ENCODE measurements around the gene AKT3.

DNA sequence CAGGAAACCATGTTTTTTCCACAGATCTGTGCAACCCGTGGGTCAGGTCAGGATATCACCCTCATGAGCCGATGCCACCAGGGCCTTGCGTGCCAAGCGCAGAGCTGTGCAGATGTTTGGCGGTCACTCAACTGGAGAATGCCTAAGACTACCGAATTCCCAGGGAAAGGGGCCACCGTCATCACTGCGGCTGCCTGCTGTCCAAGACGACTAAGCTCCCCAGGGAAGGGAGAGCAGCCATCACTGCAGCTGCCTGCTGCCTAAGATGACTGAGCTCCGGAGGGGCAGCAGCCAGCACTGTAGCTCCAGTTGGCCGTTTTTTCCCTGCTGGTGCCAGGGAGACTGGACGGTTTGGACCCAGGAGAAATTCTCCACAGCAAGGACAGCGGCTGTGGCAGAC lies 31.1 kb downstream of the AKT3 start:
- TF ChIP-seq BHLHE40 (IDR thresholded peaks at IDR 0.05; ENCODE audit: low read depth, low read length): no peak
- TF ChIP-seq, protein P1, sequence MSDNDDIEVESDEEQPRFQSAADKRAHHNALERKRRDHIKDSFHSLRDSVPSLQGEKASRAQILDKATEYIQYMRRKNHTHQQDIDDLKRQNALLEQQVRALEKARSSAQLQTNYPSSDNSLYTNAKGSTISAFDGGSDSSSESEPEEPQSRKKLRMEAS (IDR thresholded peaks at IDR 0.05): no peak
- TF ChIP-seq, protein P2, sequence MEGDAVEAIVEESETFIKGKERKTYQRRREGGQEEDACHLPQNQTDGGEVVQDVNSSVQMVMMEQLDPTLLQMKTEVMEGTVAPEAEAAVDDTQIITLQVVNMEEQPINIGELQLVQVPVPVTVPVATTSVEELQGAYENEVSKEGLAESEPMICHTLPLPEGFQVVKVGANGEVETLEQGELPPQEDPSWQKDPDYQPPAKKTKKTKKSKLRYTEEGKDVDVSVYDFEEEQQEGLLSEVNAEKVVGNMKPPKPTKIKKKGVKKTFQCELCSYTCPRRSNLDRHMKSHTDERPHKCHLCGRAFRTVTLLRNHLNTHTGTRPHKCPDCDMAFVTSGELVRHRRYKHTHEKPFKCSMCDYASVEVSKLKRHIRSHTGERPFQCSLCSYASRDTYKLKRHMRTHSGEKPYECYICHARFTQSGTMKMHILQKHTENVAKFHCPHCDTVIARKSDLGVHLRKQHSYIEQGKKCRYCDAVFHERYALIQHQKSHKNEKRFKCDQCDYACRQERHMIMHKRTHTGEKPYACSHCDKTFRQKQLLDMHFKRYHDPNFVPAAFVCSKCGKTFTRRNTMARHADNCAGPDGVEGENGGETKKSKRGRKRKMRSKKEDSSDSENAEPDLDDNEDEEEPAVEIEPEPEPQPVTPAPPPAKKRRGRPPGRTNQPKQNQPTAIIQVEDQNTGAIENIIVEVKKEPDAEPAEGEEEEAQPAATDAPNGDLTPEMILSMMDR (IDR thresholded peaks at IDR 0.05): no peak
- TF ChIP-seq, protein P3, sequence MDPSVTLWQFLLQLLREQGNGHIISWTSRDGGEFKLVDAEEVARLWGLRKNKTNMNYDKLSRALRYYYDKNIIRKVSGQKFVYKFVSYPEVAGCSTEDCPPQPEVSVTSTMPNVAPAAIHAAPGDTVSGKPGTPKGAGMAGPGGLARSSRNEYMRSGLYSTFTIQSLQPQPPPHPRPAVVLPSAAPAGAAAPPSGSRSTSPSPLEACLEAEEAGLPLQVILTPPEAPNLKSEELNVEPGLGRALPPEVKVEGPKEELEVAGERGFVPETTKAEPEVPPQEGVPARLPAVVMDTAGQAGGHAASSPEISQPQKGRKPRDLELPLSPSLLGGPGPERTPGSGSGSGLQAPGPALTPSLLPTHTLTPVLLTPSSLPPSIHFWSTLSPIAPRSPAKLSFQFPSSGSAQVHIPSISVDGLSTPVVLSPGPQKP (IDR thresholded peaks at IDR 0.05; ENCODE audit: low read depth, low read length): no peak
- TF ChIP-seq POLR2A (IDR thresholded peaks at IDR 0.05; ENCODE audit: low read length): no peak
- TF ChIP-seq GATA3 (IDR thresholded peaks at IDR 0.05; ENCODE audit: borderline replicate concordance): no peak
- TF ChIP-seq KDM1A (IDR thresholded peaks at IDR 0.05; ENCODE audit: low read depth): no peak
- TF ChIP-seq, protein P4, sequence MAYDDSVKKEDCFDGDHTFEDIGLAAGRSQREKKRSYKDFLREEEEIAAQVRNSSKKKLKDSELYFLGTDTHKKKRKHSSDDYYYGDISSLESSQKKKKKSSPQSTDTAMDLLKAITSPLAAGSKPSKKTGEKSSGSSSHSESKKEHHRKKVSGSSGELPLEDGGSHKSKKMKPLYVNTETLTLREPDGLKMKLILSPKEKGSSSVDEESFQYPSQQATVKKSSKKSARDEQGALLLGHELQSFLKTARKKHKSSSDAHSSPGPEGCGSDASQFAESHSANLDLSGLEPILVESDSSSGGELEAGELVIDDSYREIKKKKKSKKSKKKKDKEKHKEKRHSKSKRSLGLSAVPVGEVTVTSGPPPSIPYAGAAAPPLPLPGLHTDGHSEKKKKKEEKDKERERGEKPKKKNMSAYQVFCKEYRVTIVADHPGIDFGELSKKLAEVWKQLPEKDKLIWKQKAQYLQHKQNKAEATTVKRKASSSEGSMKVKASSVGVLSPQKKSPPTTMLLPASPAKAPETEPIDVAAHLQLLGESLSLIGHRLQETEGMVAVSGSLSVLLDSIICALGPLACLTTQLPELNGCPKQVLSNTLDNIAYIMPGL (CRISPR knock-in tag; IDR thresholded peaks at IDR 0.05; ENCODE audit: borderline replicate concordance): no peak
- TF ChIP-seq EHF (CRISPR knock-in tag; IDR thresholded peaks at IDR 0.05): no peak
- TF ChIP-seq EHMT2 (IDR thresholded peaks at IDR 0.05; ENCODE audit: low read depth): no peak
- no peak for TF ChIP-seq KDM5A (IDR thresholded peaks at IDR 0.05)
- TF ChIP-seq, protein P5, sequence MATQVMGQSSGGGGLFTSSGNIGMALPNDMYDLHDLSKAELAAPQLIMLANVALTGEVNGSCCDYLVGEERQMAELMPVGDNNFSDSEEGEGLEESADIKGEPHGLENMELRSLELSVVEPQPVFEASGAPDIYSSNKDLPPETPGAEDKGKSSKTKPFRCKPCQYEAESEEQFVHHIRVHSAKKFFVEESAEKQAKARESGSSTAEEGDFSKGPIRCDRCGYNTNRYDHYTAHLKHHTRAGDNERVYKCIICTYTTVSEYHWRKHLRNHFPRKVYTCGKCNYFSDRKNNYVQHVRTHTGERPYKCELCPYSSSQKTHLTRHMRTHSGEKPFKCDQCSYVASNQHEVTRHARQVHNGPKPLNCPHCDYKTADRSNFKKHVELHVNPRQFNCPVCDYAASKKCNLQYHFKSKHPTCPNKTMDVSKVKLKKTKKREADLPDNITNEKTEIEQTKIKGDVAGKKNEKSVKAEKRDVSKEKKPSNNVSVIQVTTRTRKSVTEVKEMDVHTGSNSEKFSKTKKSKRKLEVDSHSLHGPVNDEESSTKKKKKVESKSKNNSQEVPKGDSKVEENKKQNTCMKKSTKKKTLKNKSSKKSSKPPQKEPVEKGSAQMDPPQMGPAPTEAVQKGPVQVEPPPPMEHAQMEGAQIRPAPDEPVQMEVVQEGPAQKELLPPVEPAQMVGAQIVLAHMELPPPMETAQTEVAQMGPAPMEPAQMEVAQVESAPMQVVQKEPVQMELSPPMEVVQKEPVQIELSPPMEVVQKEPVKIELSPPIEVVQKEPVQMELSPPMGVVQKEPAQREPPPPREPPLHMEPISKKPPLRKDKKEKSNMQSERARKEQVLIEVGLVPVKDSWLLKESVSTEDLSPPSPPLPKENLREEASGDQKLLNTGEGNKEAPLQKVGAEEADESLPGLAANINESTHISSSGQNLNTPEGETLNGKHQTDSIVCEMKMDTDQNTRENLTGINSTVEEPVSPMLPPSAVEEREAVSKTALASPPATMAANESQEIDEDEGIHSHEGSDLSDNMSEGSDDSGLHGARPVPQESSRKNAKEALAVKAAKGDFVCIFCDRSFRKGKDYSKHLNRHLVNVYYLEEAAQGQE (IDR thresholded peaks at IDR 0.05): no peak
- TF ChIP-seq JUN (IDR thresholded peaks at IDR 0.05): no peak
- TF ChIP-seq ZNF302 (CRISPR knock-in tag; IDR thresholded peaks at IDR 0.05): no peak

Measured in A549 (cell line).